Measurements from ENCODE around the gene RORC. TPM values are rescaled to one million over a fixed set of nuclear protein-coding genes. Genes with fewer than 3 reads are reported as not detected.

RORC gene
- total and polyA plus RNA-seq, 2 of the 8 experiments (the other 6 are each of a cell fraction or from before 2014, with no cell fraction given): 0.44 to 0.54 TPM

DNA sequence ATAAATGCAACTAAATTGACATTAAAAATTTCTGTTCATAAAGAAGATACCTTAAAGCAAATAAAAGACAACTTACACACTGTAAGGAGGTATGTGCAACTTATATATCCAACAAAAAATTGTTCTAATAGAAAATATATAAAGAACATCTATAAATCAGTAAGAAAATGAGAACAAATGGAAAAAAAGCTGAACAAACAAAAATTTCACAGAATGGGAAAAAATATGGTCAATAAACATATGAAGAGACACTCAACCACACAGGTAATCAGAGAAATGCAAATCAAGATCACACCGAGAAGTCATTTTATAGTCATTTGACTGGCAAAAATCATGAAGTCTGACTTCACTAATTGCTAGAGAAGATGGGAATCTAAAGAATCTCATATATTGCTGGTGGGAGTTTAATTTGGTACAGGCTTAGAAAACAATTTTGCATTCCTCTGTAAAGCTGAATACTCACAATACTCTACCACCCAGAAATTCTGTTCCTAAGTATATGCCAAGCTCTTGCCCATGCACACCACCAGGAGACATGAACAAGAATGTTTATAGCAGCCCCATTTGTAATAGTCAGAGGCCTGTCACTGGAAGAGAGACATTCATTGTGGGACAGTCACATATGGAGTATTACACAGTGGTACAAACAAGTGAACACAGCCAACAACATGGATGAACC lies 44.0 kb upstream of the RORC start:
- Histone ChIP-seq H2BK120ac (replicated peaks; ENCODE audit: low read depth, low read length) (no peak overlapping the region), H2AK5ac (ENCODE audit: low read depth, low read length) (no peak overlapping the region), H3K27me3 (replicated peaks in 1 of 4; ENCODE audit: control insufficient read depth in 3 of 4, extremely low read depth in 1 of 4, insufficient read depth in 3 of 4, low read length in 3 of 4) (no peaks in the 10 kb centered on the region), H2BK20ac (ENCODE audit: low read length) (no peak overlapping the region), H3K18ac (ENCODE audit: extremely low read depth, low read length) (no peak overlapping the region), H3K4ac (replicated peaks; ENCODE audit: insufficient read length, low read depth, low read length) (no peak overlapping the region), H3K79me1 (ENCODE audit: low read depth, low read length) (no peaks in the 10 kb centered on the region), H4K8ac (ENCODE audit: extremely low read depth, insufficient read depth, low read length) (no peak overlapping the region), H3K9ac (replicated peaks in 1 of 4; ENCODE audit: extremely low read depth in 1 of 4, low read depth in 3 of 4, low read length in 3 of 4) (no peak overlapping the region), H3K23ac (ENCODE audit: insufficient read length) (no peak overlapping the region), H4K5ac (ENCODE audit: insufficient read length, low read depth, low read length) (no peak overlapping the region), H3K4me1 (replicated peaks in 1 of 4; ENCODE audit: control insufficient read depth in 3 of 4, insufficient read depth in 4 of 4, low read length in 3 of 4) (peaks cover 0 to 8% (median 1%) of the 10 kb centered on the region in 4 experiments; a peak in 3 of 7 replicates), H2BK15ac (ENCODE audit: low read length) (no peak overlapping the region), H3K4me2 (ENCODE audit: insufficient read depth in 1 of 2, low read depth in 2 of 2, low read length in 2 of 2) (no peak overlapping the region), H3K4me3 (ENCODE audit: extremely low read depth in 1 of 4, insufficient read depth in 2 of 4, low read depth in 3 of 4, low read length in 4 of 4) (no peak overlapping the region), H3K36me3 (ENCODE audit: control insufficient read depth in 2 of 4, insufficient read depth in 4 of 4, low read length in 3 of 4) (no peaks in the 10 kb centered on the region; a peak in 1 of 8 replicates), H3K56ac (replicated peaks; ENCODE audit: insufficient read length, low read depth, low read length) (no peak overlapping the region), H4K91ac (replicated peaks; ENCODE audit: insufficient read length, low read length) (no peak overlapping the region), H4K20me1 (replicated peaks in 1 of 2; ENCODE audit: control insufficient read depth in 1 of 2, insufficient read depth in 2 of 2, low read length in 2 of 2) (no peaks in the 10 kb centered on the region), H2BK5ac (ENCODE audit: low read depth, low read length) (no peak overlapping the region), H2AFZ (ENCODE audit: low read length) (no peak overlapping the region), H3K27ac (ENCODE audit: low read depth, low read length) (no peak overlapping the region), H3K23me2 (ENCODE audit: low read depth, low read length) (no peaks in the 10 kb centered on the region), H2BK12ac (ENCODE audit: low read depth, low read length) (no peak overlapping the region), H3K14ac (ENCODE audit: insufficient read length) (no peak overlapping the region), H3K79me2 (ENCODE audit: control insufficient read depth in 1 of 2, insufficient read depth in 2 of 2, low read length in 2 of 2) (no peaks in the 10 kb centered on the region), H3K9me3 (ENCODE audit: insufficient read depth in 2 of 2, low read depth in 1 of 2, low read length in 1 of 2) (no peaks in the 10 kb centered on the region)
- FAIRE-seq (no peak), DNase-seq (ENCODE audit: low read depth in 1 of 2, low spot score in 2 of 2) (no peak)
- CTCF ChIA-PET (ENCODE audit: partially characterized antibody): interaction anchor here (0.6 to 2.5 kb wide), 8 partner anchors 14 to 1479 kb away, joined by 3 to 9 read pairs (median 4); partner anchors contain the start of gene C2CD4D
- 85% methylated on average over 1 of the region's 1 CpG; no CpG with 5 or more reads in 1 of the 2 experiments for WGBS, 2 experiments (ENCODE audit: extremely low coverage in 1 of 2, insufficient coverage in 1 of 2, insufficient read length in 1 of 2, insufficient replicate concordance in 2 of 2, low coverage in 1 of 2, low lambda C conversion rate in 2 of 2, missing lambda C conversion rate in 1 of 2)
- POLR2A ChIA-PET (ENCODE audit: partially characterized antibody): interaction anchor here (0.6 to 1.0 kb wide), 3 partner anchors 21 to 255 kb away, joined by 3 to 4 read pairs (median 4); no protein-coding TSS in a partner anchor
- TF ChIP-seq SP1 (IDR thresholded peaks at IDR 0.05; ENCODE audit: low read depth, low read length): no peak
- no peak for TF ChIP-seq JUN (IDR thresholded peaks at IDR 0.05; ENCODE audit: low read depth, low read length)
- no peak for TF ChIP-seq JUND (IDR thresholded peaks at IDR 0.05; ENCODE audit: low read length)
- TF ChIP-seq HDAC6 (IDR thresholded peaks at IDR 0.05; ENCODE audit: low read depth, low read length): no peak

All from H1 (cell line).